Calu3 (cell line): ENCODE results near the gene CILP2. TPM values are rescaled to one million over a fixed set of nuclear protein-coding genes. Genes with fewer than 3 reads are reported as not detected.
A peak's percentile ranks its signal among the peaks of the same experiment; 100 is the strongest.

Experiments
- BruUV-seq: library from RNA; stranded (reverse); fragments of 400-500 nt; replicated peaks from 2 replicates; lab custom pipeline; 2021; lab: Mats Ljungman, UMichigan
- CTCF ChIA-PET: fragments of 300-600 bp; sonication (Branson Sonifier 250); formaldehyde crosslinking; loops from one replicate; lab custom pipeline; 2022; ENCODE audit warnings: antibody characterized with exemption; lab: Charles Lee
- DNase-seq: peaks from one replicate; pipeline ENCODE4 v3.0.0; 2022
- H3K27ac Mint-ChIP-seq: one replicate; pipeline ENCODE4 v1.8.0; 2022; ENCODE audit warnings: mixed read lengths; ENCODE audit not compliant: unreplicated experiment
- H3K27me3 Mint-ChIP-seq: one replicate; pipeline ENCODE4 v1.8.0; 2022; ENCODE audit warnings: mixed read lengths; ENCODE audit not compliant: unreplicated experiment
- H3K36me3 Mint-ChIP-seq: one replicate; pipeline ENCODE4 v1.8.0; 2022; ENCODE audit warnings: mild to moderate bottlenecking, moderate library complexity, mixed read lengths; ENCODE audit not compliant: insufficient read depth, unreplicated experiment
- H3K4me1 Mint-ChIP-seq: one replicate; pipeline ENCODE4 v1.8.0; 2022; ENCODE audit warnings: mild to moderate bottlenecking, low read depth, mixed read lengths; ENCODE audit not compliant: unreplicated experiment
- H3K4me3 Mint-ChIP-seq: one replicate; pipeline ENCODE4 v1.8.0; 2022; ENCODE audit warnings: mild to moderate bottlenecking, low read depth, moderate library complexity, mixed read lengths; ENCODE audit not compliant: unreplicated experiment
- H3K9me3 Mint-ChIP-seq: one replicate; pipeline ENCODE4 v1.8.0; 2022; ENCODE audit warnings: low read depth, mixed read lengths; ENCODE audit not compliant: unreplicated experiment
- CTCF ChIP-seq: fragments of 200-600 bp; IDR thresholded peaks from one replicate; pipeline ENCODE4 v1.8.0; 2022; ENCODE audit warnings: antibody characterized with exemption; ENCODE audit not compliant: unreplicated experiment
- intact Hi-C: fragments of 100-400 bp; cut with micrococcal nuclease; formaldehyde crosslinking; loops from one replicate; pipeline ENCODE4 v1.10.0; 2022; ENCODE audit not compliant: unreplicated experiment
- total RNA-seq: library from RNA; stranded (reverse); gene quantifications from 2 replicates; pipeline ENCODE4 v1.2.3, GENCODE V29; 2022

CILP2 gene
- total RNA-seq, 1 experiment from 2014 or later = 1.3 TPM

- Mint-ChIP-seq H3K27ac (no peak overlapping the region), H3K36me3 (peaks cover 11% of the 10 kb centered on the region), H3K27me3 (peaks cover 12% of the 10 kb centered on the region), H3K4me3 (peak overlapping the region; percentile 56), H3K4me1 (peaks cover 10% of the 10 kb centered on the region), H3K9me3 (peaks cover 5% of the 10 kb centered on the region)
- no peak for DNase-seq
- no TSS peak for BruUV-seq
- intact Hi-C loops = loop anchor here (10.0 kb wide), 1 partner anchor 417 kb away; no protein-coding TSS in a partner anchor
- CTCF ChIA-PET = interaction anchor here (0.7 kb wide), 1 partner anchor 11 kb away, joined by 12 read pairs; no protein-coding TSS in a partner anchor
- TF ChIP-seq CTCF = no peak
Measured at GRCh38 chr19:19537075-19538048, 703 bp upstream of the CILP2 start.

- peaks cover 12% of the 10 kb centered on the region for H3K27me3 Mint-ChIP-seq
- no TSS peak for BruUV-seq
- intact Hi-C loops = loop anchor here (10.0 kb wide), 1 partner anchor 416 kb away; no protein-coding TSS in a partner anchor
- H3K36me3 Mint-ChIP-seq = peaks cover 10% of the 10 kb centered on the region
- no peak for TF ChIP-seq CTCF
- H3K4me1 Mint-ChIP-seq = peaks cover 8% of the 10 kb centered on the region
- peak overlapping the region; percentile 56 for H3K4me3 Mint-ChIP-seq
- CTCF ChIA-PET = no interaction called here
- no peak for DNase-seq
- peaks cover 5% of the 10 kb centered on the region for H3K9me3 Mint-ChIP-seq
- H3K27ac Mint-ChIP-seq = no peak overlapping the region
Measured at GRCh38 chr19:19538785-19539166, 711 bp downstream of the CILP2 start.

- CTCF ChIA-PET = no interaction called here
- Mint-ChIP-seq H3K9me3 (no peaks in the 10 kb centered on the region), H3K27me3 (peaks cover 12% of the 10 kb centered on the region), H3K4me1 (no peaks in the 10 kb centered on the region), H3K4me3 (no peak overlapping the region), H3K36me3 (peaks cover 10% of the 10 kb centered on the region), H3K27ac (no peak overlapping the region)
- intact Hi-C loops = loop anchor here (10.0 kb wide), 1 partner anchor 415 kb away; no protein-coding TSS in a partner anchor
- DNase-seq = no peak
- BruUV-seq = no TSS peak
- TF ChIP-seq CTCF = no peak
Measured at GRCh38 chr19:19539698-19540063, 1.6 kb downstream of the CILP2 start.

DNA sequence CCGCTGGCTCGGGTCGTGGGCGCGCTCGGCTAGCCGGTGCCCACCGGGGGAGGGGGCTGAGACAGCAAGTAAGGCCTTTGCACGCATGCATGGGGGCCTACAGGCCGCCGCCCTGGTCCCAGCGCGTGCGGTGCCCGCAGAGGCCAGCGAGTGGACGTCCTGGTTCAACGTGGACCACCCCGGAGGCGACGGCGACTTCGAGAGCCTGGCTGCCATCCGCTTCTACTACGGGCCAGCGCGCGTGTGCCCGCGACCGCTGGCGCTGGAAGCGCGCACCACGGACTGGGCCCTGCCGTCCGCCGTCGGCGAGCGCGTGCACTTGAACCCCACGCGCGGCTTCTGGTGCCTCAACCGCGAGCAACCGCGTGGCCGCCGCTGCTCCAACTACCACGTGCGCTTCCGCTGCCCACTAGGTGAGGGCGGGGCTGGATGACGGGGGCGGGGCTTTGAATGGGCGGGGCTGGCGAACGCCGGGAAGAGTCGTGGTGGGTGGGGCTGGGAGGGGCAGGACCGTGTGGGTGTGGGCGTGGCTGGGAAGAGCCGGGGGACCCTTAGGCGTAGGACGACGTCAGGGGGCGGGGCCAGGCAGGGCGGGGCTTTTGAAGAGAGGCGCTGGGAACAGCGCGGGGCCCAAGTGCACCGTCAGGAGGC, 2.1 kb downstream of the CILP2 start:
- no TSS peak for BruUV-seq
- Mint-ChIP-seq H3K27me3 (peaks cover 12% of the 10 kb centered on the region), H3K27ac (no peak overlapping the region), H3K36me3 (peaks cover 10% of the 10 kb centered on the region), H3K9me3 (no peaks in the 10 kb centered on the region), H3K4me3 (no peak overlapping the region), H3K4me1 (no peaks in the 10 kb centered on the region)
- CTCF ChIA-PET = no interaction called here
- intact Hi-C loops = no loop called here
- DNase-seq = no peak
- no peak for TF ChIP-seq CTCF
